GM19324 (cell line): ENCODE measurements around the gene RAD51D.
A peak's percentile ranks its signal among the peaks of the same experiment; 100 is the strongest.
"Not testable (repeated sequence)": the region's sequence is repeated elsewhere in the genome, so short reads cannot be mapped to it uniquely, and the experiment has no call there.

Source experiments
- ATAC-seq: cut with Tn5 transposase; IDR thresholded peaks from one replicate; pipeline ENCODE4 v1.9.1; 2021; ENCODE audit warnings: mild to moderate bottlenecking, moderate library complexity; ENCODE audit not compliant: unreplicated experiment, low FRiP score

RAD51D gene

GRCh38 chr17:35073183-35073790 lies 46.4 kb downstream of the RAD51D start:
- ATAC-seq, result no peak

- ATAC-seq, result no peak
Measured at GRCh38 chr17:35069311-35069710, 50.3 kb downstream of the RAD51D start.

- ATAC-seq, result no peak
Measured at GRCh38 chr17:35068249-35068648, 51.4 kb downstream of the RAD51D start.

GRCh38 chr17:35065880-35066279 lies 53.8 kb downstream of the RAD51D start:
- no peak for ATAC-seq

- ATAC-seq, result no peak
Measured at GRCh38 chr17:35064516-35065215, 55.0 kb downstream of the RAD51D start.

GRCh38 chr17:35063514-35064223 lies 56.0 kb downstream of the RAD51D start, which contains the start of gene RFFL:
TSS of gene RFFL (minus strand) at chr17:35063707. CDS start at chr17:35026553, 37,154 bp downstream.
- ATAC-seq, result peak; percentile 85

GRCh38 chr17:35062308-35062707 lies 57.4 kb downstream of the RAD51D start:
- no peak for ATAC-seq

- no peak for ATAC-seq
Measured at GRCh38 chr17:35057332-35057915, 62.2 kb downstream of the RAD51D start.

- ATAC-seq, result no peak
Measured at GRCh38 chr17:35056013-35056412, 63.6 kb downstream of the RAD51D start.

- no peak for ATAC-seq
Measured at GRCh38 chr17:35053204-35053603, 66.5 kb downstream of the RAD51D start.

- ATAC-seq, result no peak
Measured at GRCh38 chr17:35052780-35053179, 66.9 kb downstream of the RAD51D start.

GRCh38 chr17:35052241-35052610 lies 67.4 kb downstream of the RAD51D start:
- no peak for ATAC-seq

- ATAC-seq, result peak; percentile 26
Measured at GRCh38 chr17:35051579-35052240, 68.0 kb downstream of the RAD51D start.

- ATAC-seq, result peak; percentile 53
Measured at GRCh38 chr17:35051183-35051578, 68.5 kb downstream of the RAD51D start.

- ATAC-seq, result no peak
Measured at GRCh38 chr17:35050170-35050569, 69.5 kb downstream of the RAD51D start.

- no peak for ATAC-seq
Measured at GRCh38 chr17:35048685-35049379, 70.8 kb downstream of the RAD51D start.

GRCh38 chr17:35046740-35047283 lies 72.8 kb downstream of the RAD51D start:
- ATAC-seq, result no peak

- no peak for ATAC-seq
Measured at GRCh38 chr17:35046245-35046644, 73.4 kb downstream of the RAD51D start.

- not testable (repeated sequence) for ATAC-seq
Measured at GRCh38 chr17:35045458-35045979, 74.1 kb downstream of the RAD51D start.

- ATAC-seq, result no peak
Measured at GRCh38 chr17:35044181-35044580, 75.5 kb downstream of the RAD51D start.
